ENCODE results near the gene APOC3. TPM values are rescaled to one million over a fixed set of nuclear protein-coding genes. Genes with fewer than 3 reads are reported as not detected.

The APOC3 gene
- total RNA-seq, 1 experiment from 2014 or later = 3.5 TPM

DNA sequence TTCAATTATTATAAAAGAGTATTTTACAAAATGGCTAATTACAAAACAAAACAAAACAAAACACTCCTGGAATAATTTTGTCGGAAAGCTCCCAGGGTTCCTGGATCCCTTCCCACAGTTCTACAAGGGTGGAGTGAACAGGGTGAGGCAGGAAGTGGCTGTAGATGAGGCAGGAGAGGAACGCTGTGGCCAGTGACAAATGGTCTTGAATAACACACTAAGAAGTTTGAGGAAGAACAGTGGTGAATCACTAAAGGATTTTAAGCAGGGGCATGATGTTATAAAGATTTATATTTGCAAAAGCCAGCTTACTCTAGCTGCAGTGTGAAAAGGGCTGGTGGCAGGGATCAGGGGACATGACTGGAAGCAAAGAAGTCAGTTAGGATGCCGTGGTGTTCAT is 41.5 kb downstream of the APOC3 start (continued):
- TF ChIP-seq, protein P1, sequence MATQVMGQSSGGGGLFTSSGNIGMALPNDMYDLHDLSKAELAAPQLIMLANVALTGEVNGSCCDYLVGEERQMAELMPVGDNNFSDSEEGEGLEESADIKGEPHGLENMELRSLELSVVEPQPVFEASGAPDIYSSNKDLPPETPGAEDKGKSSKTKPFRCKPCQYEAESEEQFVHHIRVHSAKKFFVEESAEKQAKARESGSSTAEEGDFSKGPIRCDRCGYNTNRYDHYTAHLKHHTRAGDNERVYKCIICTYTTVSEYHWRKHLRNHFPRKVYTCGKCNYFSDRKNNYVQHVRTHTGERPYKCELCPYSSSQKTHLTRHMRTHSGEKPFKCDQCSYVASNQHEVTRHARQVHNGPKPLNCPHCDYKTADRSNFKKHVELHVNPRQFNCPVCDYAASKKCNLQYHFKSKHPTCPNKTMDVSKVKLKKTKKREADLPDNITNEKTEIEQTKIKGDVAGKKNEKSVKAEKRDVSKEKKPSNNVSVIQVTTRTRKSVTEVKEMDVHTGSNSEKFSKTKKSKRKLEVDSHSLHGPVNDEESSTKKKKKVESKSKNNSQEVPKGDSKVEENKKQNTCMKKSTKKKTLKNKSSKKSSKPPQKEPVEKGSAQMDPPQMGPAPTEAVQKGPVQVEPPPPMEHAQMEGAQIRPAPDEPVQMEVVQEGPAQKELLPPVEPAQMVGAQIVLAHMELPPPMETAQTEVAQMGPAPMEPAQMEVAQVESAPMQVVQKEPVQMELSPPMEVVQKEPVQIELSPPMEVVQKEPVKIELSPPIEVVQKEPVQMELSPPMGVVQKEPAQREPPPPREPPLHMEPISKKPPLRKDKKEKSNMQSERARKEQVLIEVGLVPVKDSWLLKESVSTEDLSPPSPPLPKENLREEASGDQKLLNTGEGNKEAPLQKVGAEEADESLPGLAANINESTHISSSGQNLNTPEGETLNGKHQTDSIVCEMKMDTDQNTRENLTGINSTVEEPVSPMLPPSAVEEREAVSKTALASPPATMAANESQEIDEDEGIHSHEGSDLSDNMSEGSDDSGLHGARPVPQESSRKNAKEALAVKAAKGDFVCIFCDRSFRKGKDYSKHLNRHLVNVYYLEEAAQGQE (IDR thresholded peaks at IDR 0.05; ENCODE audit: low read depth) = no peak
- no peak for TF ChIP-seq EGR1 (IDR thresholded peaks at IDR 0.05; ENCODE audit: low read depth)
- TF ChIP-seq, protein P2, sequence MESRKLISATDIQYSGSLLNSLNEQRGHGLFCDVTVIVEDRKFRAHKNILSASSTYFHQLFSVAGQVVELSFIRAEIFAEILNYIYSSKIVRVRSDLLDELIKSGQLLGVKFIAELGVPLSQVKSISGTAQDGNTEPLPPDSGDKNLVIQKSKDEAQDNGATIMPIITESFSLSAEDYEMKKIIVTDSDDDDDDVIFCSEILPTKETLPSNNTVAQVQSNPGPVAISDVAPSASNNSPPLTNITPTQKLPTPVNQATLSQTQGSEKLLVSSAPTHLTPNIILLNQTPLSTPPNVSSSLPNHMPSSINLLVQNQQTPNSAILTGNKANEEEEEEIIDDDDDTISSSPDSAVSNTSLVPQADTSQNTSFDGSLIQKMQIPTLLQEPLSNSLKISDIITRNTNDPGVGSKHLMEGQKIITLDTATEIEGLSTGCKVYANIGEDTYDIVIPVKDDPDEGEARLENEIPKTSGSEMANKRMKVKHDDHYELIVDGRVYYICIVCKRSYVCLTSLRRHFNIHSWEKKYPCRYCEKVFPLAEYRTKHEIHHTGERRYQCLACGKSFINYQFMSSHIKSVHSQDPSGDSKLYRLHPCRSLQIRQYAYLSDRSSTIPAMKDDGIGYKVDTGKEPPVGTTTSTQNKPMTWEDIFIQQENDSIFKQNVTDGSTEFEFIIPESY (IDR thresholded peaks at IDR 0.05; ENCODE audit: extremely low read depth, insufficient replicate concordance, low read length) = no peak
- TF ChIP-seq POLR2AphosphoS5 (IDR thresholded peaks at IDR 0.05; ENCODE audit: low read depth, low read length) = no peak

DNA sequence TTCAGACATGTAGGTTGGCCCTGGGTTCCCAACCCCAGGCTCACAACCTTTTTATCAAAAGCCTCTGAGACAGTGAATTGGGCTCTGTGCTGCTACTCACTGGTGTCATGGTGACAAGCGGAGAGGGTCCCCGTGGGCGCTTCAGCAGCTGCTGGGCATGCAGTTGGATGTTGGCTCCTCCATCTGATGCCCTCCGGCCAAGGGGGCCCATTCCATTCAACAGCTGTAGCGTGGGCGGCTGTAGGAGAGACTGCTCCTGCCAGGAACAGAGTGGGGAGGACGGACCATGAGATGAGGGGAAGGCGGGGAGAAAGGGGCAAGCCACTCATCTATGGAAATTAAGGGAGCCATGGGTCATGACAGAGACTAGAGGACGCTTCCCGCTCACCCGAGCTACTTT is 43.7 kb downstream of the APOC3 start:
- intact Hi-C loops (cut with micrococcal nuclease) = no loop called here
- Histone ChIP-seq H3K9me2 (ENCODE audit: insufficient read depth) (no peaks in the 10 kb centered on the region), H3K9ac (ENCODE audit: low read length) (no peak overlapping the region), H3K9me3 (ENCODE audit: control insufficient read depth in 1 of 2, insufficient read depth in 1 of 2, low read depth in 1 of 2, low read length in 2 of 2) (no peaks in the 10 kb centered on the region), H3K79me2 (ENCODE audit: insufficient read depth, low read length) (no peaks in the 10 kb centered on the region), H3K4me1 (ENCODE audit: control insufficient read depth in 1 of 2, insufficient read depth in 2 of 2, low read length in 2 of 2) (no peaks in the 10 kb centered on the region), H3K27me3 (ENCODE audit: insufficient read depth, low read length) (no peaks in the 10 kb centered on the region), H3K4me3 (replicated peaks in 1 of 2; ENCODE audit: low read depth in 1 of 2, low read length in 2 of 2) (no peak overlapping the region), H3K4me2 (ENCODE audit: low read length) (no peak overlapping the region), H2AFZ (ENCODE audit: low read depth, low read length, poor library complexity, severe bottlenecking) (no peak overlapping the region), H3K36me3 (ENCODE audit: control insufficient read depth in 1 of 2, insufficient read depth in 2 of 2, low read length in 2 of 2) (peaks cover 6 to 25% of the 10 kb centered on the region in 2 experiments; a peak in 2 of 4 replicates), H3K27ac (ENCODE audit: low read depth, low read length) (no peak overlapping the region), H4K20me1 (ENCODE audit: insufficient read depth) (no peaks in the 10 kb centered on the region)
- ATAC-seq (no peak), DNase-seq (ENCODE audit: low read depth, low spot score) (no peak)
- BruUV-seq (replicated peaks) = no TSS peak
- POLR2A ChIA-PET = no interaction called here
- CTCF ChIA-PET = no interaction called here
- RAD21 ChIA-PET (ENCODE audit: low non-redundant PET in 1 of 2, low total read pairs in 2 of 2, uncharacterized antibody in 2 of 2, unreplicated experiment in 2 of 2) = no interaction called here
- TF ChIP-seq FOSL1 (IDR thresholded peaks at IDR 0.05; ENCODE audit: low read depth) (no peak), CBX3 (IDR thresholded peaks at IDR 0.05; ENCODE audit: low read depth) (no peak), CEBPB (IDR thresholded peaks at IDR 0.05; ENCODE audit: low read depth) (no peak), EGR1 (IDR thresholded peaks at IDR 0.05; ENCODE audit: low read depth) (no peak), EZH2phosphoT487 (IDR thresholded peaks at IDR 0.05; ENCODE audit: borderline replicate concordance) (no peak), ZNF274 (IDR thresholded peaks at IDR 0.05; ENCODE audit: low read depth, low read length) (no peak), ELF1 (IDR thresholded peaks at IDR 0.05; ENCODE audit: borderline replicate concordance, low read depth) (no peak), SRF (IDR thresholded peaks at IDR 0.05; ENCODE audit: low read depth) (no peak), POLR2AphosphoS5 (IDR thresholded peaks at IDR 0.05; ENCODE audit: low read depth, low read length) (no peak), YY1 (IDR thresholded peaks at IDR 0.05; ENCODE audit: extremely low read depth, insufficient replicate concordance, low read depth, low read length) (no peak), EZH2 (IDR thresholded peaks at IDR 0.05) (no peak)
- TF ChIP-seq, protein P1 (IDR thresholded peaks at IDR 0.05; ENCODE audit: low read depth) = no peak
- TF ChIP-seq, protein P2 (IDR thresholded peaks at IDR 0.05; ENCODE audit: extremely low read depth, insufficient replicate concordance, low read length) = no peak

Data from HCT116 (cell line).